ENCODE results near the gene GRM8. TPM values are rescaled to one million over a fixed set of nuclear protein-coding genes. Genes with fewer than 3 reads are reported as not detected.

Gene GRM8
- total and polyA plus RNA-seq, 4 donors, result 0.28 to 4.9 (median 2.8) TPM

GRCh38 chr7:127021857-127022256 lies 230.9 kb downstream of the GRM8 start:
- Histone ChIP-seq H3K4me3 (ENCODE audit: low read depth in 1 of 3, low read length in 3 of 3) (no peak overlapping the region), H3K4me1 (ENCODE audit: control insufficient read depth in 4 of 4, insufficient read depth in 4 of 4, low read length in 3 of 4) (no peaks in the 10 kb centered on the region), H3K36me3 (ENCODE audit: control insufficient read depth in 4 of 4, insufficient read depth in 3 of 4, low read depth in 1 of 4, low read length in 3 of 4) (no peaks in the 10 kb centered on the region), H3K27ac (ENCODE audit: low read depth in 1 of 2, low read length in 2 of 2) (no peak overlapping the region), H3K9ac (ENCODE audit: low read depth in 1 of 2, low read length in 2 of 2) (no peak overlapping the region), H3K27me3 (ENCODE audit: control insufficient read depth in 4 of 4, insufficient read depth in 4 of 4, low read length in 3 of 4) (no peaks in the 10 kb centered on the region), H3K9me3 (ENCODE audit: control insufficient read depth in 4 of 4, low read length in 3 of 4) (no peaks in the 10 kb centered on the region)
- 60% methylated on average over 1 of the region's 1 CpG for WGBS
- TF ChIP-seq HNF4G (IDR thresholded peaks at IDR 0.05), result no peak
- no peak for TF ChIP-seq GABPA (IDR thresholded peaks at IDR 0.05 in 1 of 2, conservative IDR thresholded peaks at IDR 0.05 in 1 of 2)
- no peak for TF ChIP-seq FOXA1 (IDR thresholded peaks at IDR 0.05)
- TF ChIP-seq CTCF (IDR thresholded peaks at IDR 0.05; ENCODE audit: low read depth, low read length, missing input control), result no peak
- no peak for TF ChIP-seq JUND (IDR thresholded peaks at IDR 0.05)
- TF ChIP-seq EGR1 (IDR thresholded peaks at IDR 0.05; ENCODE audit: low read depth in 2 of 2), result no peak
- TF ChIP-seq REST (IDR thresholded peaks at IDR 0.05), result no peak
- no peak for TF ChIP-seq ATF3 (IDR thresholded peaks at IDR 0.05)
- TF ChIP-seq, protein P1, sequence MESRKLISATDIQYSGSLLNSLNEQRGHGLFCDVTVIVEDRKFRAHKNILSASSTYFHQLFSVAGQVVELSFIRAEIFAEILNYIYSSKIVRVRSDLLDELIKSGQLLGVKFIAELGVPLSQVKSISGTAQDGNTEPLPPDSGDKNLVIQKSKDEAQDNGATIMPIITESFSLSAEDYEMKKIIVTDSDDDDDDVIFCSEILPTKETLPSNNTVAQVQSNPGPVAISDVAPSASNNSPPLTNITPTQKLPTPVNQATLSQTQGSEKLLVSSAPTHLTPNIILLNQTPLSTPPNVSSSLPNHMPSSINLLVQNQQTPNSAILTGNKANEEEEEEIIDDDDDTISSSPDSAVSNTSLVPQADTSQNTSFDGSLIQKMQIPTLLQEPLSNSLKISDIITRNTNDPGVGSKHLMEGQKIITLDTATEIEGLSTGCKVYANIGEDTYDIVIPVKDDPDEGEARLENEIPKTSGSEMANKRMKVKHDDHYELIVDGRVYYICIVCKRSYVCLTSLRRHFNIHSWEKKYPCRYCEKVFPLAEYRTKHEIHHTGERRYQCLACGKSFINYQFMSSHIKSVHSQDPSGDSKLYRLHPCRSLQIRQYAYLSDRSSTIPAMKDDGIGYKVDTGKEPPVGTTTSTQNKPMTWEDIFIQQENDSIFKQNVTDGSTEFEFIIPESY (IDR thresholded peaks at IDR 0.05), result no peak
- DNase-seq (ENCODE audit: low spot score), result no peak

DNA sequence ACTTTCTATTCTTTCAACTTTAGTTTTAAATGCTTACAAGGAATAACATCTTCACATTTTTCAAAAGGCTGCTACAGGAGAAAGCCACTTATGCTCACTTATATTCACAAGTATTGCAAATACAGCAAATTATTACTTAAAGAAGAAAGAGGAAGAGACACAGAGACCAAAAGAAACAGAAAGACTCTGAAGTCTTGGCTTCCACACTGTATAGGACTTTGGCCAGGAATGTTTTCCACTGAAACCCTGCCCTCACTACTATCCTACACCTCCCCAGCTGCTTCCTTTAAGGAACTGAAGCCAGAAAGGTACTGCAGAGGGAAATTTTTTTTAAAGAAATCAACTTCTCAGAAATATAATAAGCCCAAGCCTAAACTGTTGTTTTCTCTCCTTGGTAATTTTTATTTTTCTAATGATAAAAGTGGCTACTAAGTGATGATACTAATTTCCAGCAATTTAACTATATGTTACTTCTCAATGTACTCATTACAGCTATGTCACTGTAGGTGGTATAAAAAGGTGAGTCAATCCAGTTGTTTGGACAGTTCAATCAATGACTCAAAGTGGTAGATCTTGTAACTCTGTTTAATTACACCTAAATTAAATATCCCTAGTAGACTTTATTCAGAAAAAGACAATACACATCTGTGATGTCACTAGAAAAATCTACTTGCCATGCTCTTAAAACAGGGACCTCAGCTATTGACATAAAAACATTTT lies 231.6 kb downstream of the GRM8 start:
- H3K36me3 ChIP-seq (ENCODE audit: control insufficient read depth in 4 of 4, insufficient read depth in 3 of 4, low read depth in 1 of 4, low read length in 3 of 4), result no peaks in the 10 kb centered on the region
- no peak overlapping the region for H3K9ac ChIP-seq (ENCODE audit: low read depth in 1 of 2, low read length in 2 of 2)
- H3K4me1 ChIP-seq (ENCODE audit: control insufficient read depth in 4 of 4, insufficient read depth in 4 of 4, low read length in 3 of 4), result no peaks in the 10 kb centered on the region
- H3K27ac ChIP-seq (ENCODE audit: low read depth in 1 of 2, low read length in 2 of 2), result no peak overlapping the region
- DNase-seq (ENCODE audit: low spot score), result no peak
- H3K4me3 ChIP-seq (ENCODE audit: low read depth in 1 of 3, low read length in 3 of 3), result no peak overlapping the region
- H3K27me3 ChIP-seq (ENCODE audit: control insufficient read depth in 4 of 4, insufficient read depth in 4 of 4, low read length in 3 of 4), result no peaks in the 10 kb centered on the region
- no peaks in the 10 kb centered on the region for H3K9me3 ChIP-seq (ENCODE audit: control insufficient read depth in 4 of 4, low read length in 3 of 4)
- TF ChIP-seq RXRA (IDR thresholded peaks at IDR 0.05) (no peak), NR2F2 (IDR thresholded peaks at IDR 0.05) (no peak), FOXA1 (IDR thresholded peaks at IDR 0.05) (no peak), TAF1 (conservative IDR thresholded peaks at IDR 0.05) (no peak), HNF4A (conservative IDR thresholded peaks at IDR 0.05) (no peak), CTCF (IDR thresholded peaks at IDR 0.05; ENCODE audit: low read depth, low read length, missing input control) (no peak), JUND (IDR thresholded peaks at IDR 0.05) (no peak), ATF3 (IDR thresholded peaks at IDR 0.05) (no peak), EGR1 (IDR thresholded peaks at IDR 0.05; ENCODE audit: low read depth in 2 of 2) (no peak), YY1 (IDR thresholded peaks at IDR 0.05) (no peak), SP1 (IDR thresholded peaks at IDR 0.05) (no peak), GABPA (IDR thresholded peaks at IDR 0.05 in 1 of 2, conservative IDR thresholded peaks at IDR 0.05 in 1 of 2) (no peak)
- TF ChIP-seq, protein P1 (IDR thresholded peaks at IDR 0.05), result no peak
